Measurements from ENCODE around the gene LMX1A.

- TF ChIP-seq CTCF (IDR thresholded peaks at IDR 0.05): no peak
- no peak for TF ChIP-seq EZH2 (IDR thresholded peaks at IDR 0.05)
- no peak for TF ChIP-seq EZH2phosphoT487 (IDR thresholded peaks at IDR 0.05)
Measured at GRCh38 chr1:165327538-165327937, 29.0 kb downstream of the LMX1A start.
